Activated CD4-positive, alpha-beta T cell treated with anti-CD3 and anti-CD28 coated beads, Interleukin-2, amount 50 U/mL, for 4 hours (primary cell): ENCODE data around the gene LDLRAD1.
"Not testable (repeated sequence)": the region's sequence is repeated elsewhere in the genome, so short reads cannot be mapped to it uniquely, and the experiment has no call there.

ENCODE experiments used
- DNase-seq, 2 experiments: peaks; one replicate each; pipeline ENCODE4 v3.0.0-alpha.2; 2020

LDLRAD1 gene

GRCh38 chr1:53992085-53992874 is 25.7 kb downstream of the LDLRAD1 start:
- no peak for DNase-seq

- no peak for DNase-seq
These were observed 30.1 kb downstream of the LDLRAD1 start for GRCh38 chr1:53987880-53988279.

GRCh38 chr1:53986458-53986857 is 31.5 kb downstream of the LDLRAD1 start:
- no peak for DNase-seq

GRCh38 chr1:53984726-53985125 is 33.3 kb downstream of the LDLRAD1 start:
- no peak for DNase-seq

GRCh38 chr1:53982763-53983104 is 35.3 kb downstream of the LDLRAD1 start:
- DNase-seq = no peak

- no peak for DNase-seq
These were observed 35.8 kb downstream of the LDLRAD1 start for GRCh38 chr1:53982034-53982762.

- no peak for DNase-seq
These were observed 36.8 kb downstream of the LDLRAD1 start for GRCh38 chr1:53981220-53981619.

GRCh38 chr1:53979712-53980450 is 38.1 kb downstream of the LDLRAD1 start:
- DNase-seq = no peak

- no peak for DNase-seq
These were observed 42.1 kb downstream of the LDLRAD1 start for GRCh38 chr1:53975861-53976260.

- DNase-seq = no peak
These were observed 46.3 kb downstream of the LDLRAD1 start for GRCh38 chr1:53971718-53972117.

GRCh38 chr1:53969323-53969722 is 48.7 kb downstream of the LDLRAD1 start:
- not testable (repeated sequence) for DNase-seq

- no peak for DNase-seq
These were observed 49.9 kb downstream of the LDLRAD1 start for GRCh38 chr1:53968125-53968513.

- no peak for DNase-seq
These were observed 50.4 kb downstream of the LDLRAD1 start for GRCh38 chr1:53967409-53968124.

- DNase-seq = no peak
These were observed 51.2 kb downstream of the LDLRAD1 start for GRCh38 chr1:53966794-53967193.

GRCh38 chr1:53964109-53964508 is 53.9 kb downstream of the LDLRAD1 start:
- no peak for DNase-seq

- no peak for DNase-seq
These were observed 54.5 kb downstream of the LDLRAD1 start for GRCh38 chr1:53963460-53963859.

GRCh38 chr1:53962395-53962794 is 55.6 kb downstream of the LDLRAD1 start:
- DNase-seq = no peak

GRCh38 chr1:53959664-53960250 is 58.2 kb downstream of the LDLRAD1 start:
- DNase-seq = no peak
